ENCODE data around the gene CACNA1S. TPM values are rescaled to one million over a fixed set of nuclear protein-coding genes. Genes with fewer than 3 reads are reported as not detected.

Gene CACNA1S
- total RNA-seq, 2 experiments from 2014 or later: not detected

DNA sequence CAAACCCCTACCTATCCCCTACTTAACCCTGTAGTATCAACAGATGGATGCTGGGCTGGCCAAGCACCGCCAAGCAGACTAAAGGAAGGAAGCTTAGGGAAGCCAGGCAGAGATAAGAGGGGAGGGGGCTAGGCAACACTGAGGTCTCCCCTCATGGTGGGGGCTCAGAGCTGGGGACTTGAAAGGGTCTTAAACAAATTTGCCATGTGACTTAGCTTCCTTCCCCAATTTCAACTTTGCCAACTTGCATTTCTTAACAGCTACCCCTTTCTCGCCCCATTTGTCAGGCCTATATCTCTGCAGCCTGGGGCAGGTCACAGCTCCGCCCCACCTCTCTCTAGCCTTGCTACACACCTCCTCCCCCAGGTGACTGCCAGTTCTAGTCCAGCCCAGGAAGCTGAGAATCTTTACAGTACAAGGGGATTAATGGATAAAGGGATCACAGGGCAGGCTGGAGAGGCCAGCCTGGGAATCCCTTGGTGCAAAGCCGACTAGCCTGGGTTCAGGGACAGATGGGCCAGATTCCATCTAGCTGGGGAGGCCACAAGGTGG lies 92.1 kb downstream of the CACNA1S start:
- no TSS peak for BruUV-seq (replicated peaks)

DNA sequence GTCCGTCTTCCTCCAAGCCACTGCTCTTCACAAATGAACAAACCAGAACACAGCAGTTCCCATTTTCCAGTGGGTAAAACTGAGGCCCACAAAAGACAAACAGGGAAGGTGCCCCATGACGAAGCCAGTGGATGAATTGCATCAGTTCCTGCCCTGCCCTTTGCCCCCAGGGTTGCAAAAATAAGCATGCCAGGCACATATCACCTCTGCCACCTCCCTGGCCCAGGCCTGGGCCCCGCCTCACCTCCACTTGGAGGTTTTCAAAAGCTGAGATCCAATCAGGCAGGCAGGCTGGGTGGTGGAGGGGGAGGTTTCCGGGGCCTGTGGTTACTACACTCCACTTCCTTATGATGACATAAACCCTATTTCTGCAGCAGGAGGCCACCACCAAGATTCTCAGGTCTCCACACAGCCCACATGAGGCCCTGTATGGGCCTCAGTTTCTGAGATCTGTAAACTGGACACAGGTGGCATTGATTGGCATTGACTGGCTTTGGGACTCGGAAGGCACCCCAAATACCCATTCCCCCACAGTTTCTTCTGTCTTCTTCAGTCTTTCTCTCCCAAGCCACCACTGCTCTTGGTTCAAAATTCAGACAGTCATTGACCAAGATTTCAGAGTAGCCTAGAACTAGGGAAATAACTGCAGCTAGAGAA lies 92.8 kb downstream of the CACNA1S start:
- H3K9me3 ChIP-seq (ENCODE audit: low read length): no peaks in the 10 kb centered on the region

More for the DNA sequence above, 92.1 kb downstream of the CACNA1S start:
- Histone ChIP-seq H2AFZ (ENCODE audit: low read length) (no peak overlapping the region), H3K4me3 (ENCODE audit: low read depth, low read length, poor library complexity, severe bottlenecking) (peak overlapping the region; percentile 80), H3K4me1 (ENCODE audit: insufficient read depth, low read length, poor library complexity, severe bottlenecking) (peaks cover 86% of the 10 kb centered on the region), H3K36me3 (ENCODE audit: insufficient read depth, low read length) (no peaks in the 10 kb centered on the region), H3K9me3 (ENCODE audit: low read length) (no peaks in the 10 kb centered on the region), H3K79me2 (ENCODE audit: insufficient read depth, low read depth, low read length) (peaks cover 41% of the 10 kb centered on the region), H3K9me2 (ENCODE audit: insufficient read depth, low read length) (no peaks in the 10 kb centered on the region), H3K27ac (ENCODE audit: low read depth, low read length, poor library complexity, severe bottlenecking) (peak overlapping the region; percentile 97), H4K20me1 (ENCODE audit: insufficient read depth, low read length) (no peaks in the 10 kb centered on the region), H3K4me2 (ENCODE audit: low read length) (peak overlapping the region; percentile 90)
- intact Hi-C loops (cut with micrococcal nuclease; ENCODE audit: unreplicated experiment): loop anchor here (5.0 to 10.0 kb wide), 3 partner anchors 353 to 487 kb away; partner anchors contain the start of genes CSRP1, DDX59 and KIF14
- DNase-seq (ENCODE audit: low spot score): peak; percentile 68
- CTCF ChIA-PET (ENCODE audit: unreplicated experiment): interaction anchor here (0.5 to 1.8 kb wide), 6 partner anchors 11 to 1520 kb away, joined by 3 to 7 read pairs (median 3); no protein-coding TSS in a partner anchor
- no peak for TF ChIP-seq EZH2phosphoT487 (IDR thresholded peaks at IDR 0.05; ENCODE audit: borderline replicate concordance, low read depth, low read length)
- TF ChIP-seq, protein P1, sequence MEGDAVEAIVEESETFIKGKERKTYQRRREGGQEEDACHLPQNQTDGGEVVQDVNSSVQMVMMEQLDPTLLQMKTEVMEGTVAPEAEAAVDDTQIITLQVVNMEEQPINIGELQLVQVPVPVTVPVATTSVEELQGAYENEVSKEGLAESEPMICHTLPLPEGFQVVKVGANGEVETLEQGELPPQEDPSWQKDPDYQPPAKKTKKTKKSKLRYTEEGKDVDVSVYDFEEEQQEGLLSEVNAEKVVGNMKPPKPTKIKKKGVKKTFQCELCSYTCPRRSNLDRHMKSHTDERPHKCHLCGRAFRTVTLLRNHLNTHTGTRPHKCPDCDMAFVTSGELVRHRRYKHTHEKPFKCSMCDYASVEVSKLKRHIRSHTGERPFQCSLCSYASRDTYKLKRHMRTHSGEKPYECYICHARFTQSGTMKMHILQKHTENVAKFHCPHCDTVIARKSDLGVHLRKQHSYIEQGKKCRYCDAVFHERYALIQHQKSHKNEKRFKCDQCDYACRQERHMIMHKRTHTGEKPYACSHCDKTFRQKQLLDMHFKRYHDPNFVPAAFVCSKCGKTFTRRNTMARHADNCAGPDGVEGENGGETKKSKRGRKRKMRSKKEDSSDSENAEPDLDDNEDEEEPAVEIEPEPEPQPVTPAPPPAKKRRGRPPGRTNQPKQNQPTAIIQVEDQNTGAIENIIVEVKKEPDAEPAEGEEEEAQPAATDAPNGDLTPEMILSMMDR (conservative IDR thresholded peaks at IDR 0.05; ENCODE audit: low read length): no peak
- POLR2A ChIA-PET: interaction anchor here (0.5 to 1.6 kb wide), 10 partner anchors 11 to 1042 kb away, joined by 3 to 7 read pairs (median 4); partner anchors contain the start of gene DDX59

More for the DNA sequence above, 92.8 kb downstream of the CACNA1S start:
- peaks cover 83% of the 10 kb centered on the region for H3K4me1 ChIP-seq (ENCODE audit: insufficient read depth, low read length, poor library complexity, severe bottlenecking)
- peaks cover 41% of the 10 kb centered on the region for H3K79me2 ChIP-seq (ENCODE audit: insufficient read depth, low read depth, low read length)
- no peak overlapping the region for H2AFZ ChIP-seq (ENCODE audit: low read length)
- H3K9me2 ChIP-seq (ENCODE audit: insufficient read depth, low read length): no peaks in the 10 kb centered on the region
- no peak for TF ChIP-seq EZH2phosphoT487 (IDR thresholded peaks at IDR 0.05; ENCODE audit: borderline replicate concordance, low read depth, low read length)
- TF ChIP-seq, protein P1 (conservative IDR thresholded peaks at IDR 0.05; ENCODE audit: low read length): no peak
- H3K4me3 ChIP-seq (ENCODE audit: low read depth, low read length, poor library complexity, severe bottlenecking): peak overlapping the region; percentile 80
- H3K27ac ChIP-seq (ENCODE audit: low read depth, low read length, poor library complexity, severe bottlenecking): peak overlapping the region; percentile 97
- H3K4me2 ChIP-seq (ENCODE audit: low read length): peak overlapping the region; percentile 90
- ChIA-PET CTCF (ENCODE audit: unreplicated experiment) (interaction anchor here (1.0 to 1.8 kb wide), 3 partner anchors 10 to 40 kb away, joined by 3 to 7 read pairs (median 5); no protein-coding TSS in a partner anchor), POLR2A (interaction anchor here (0.5 to 1.6 kb wide), 8 partner anchors 10 to 1041 kb away, joined by 3 to 7 read pairs (median 4); partner anchors contain the start of gene DDX59)
- no peaks in the 10 kb centered on the region for H3K36me3 ChIP-seq (ENCODE audit: insufficient read depth, low read length)
- intact Hi-C loops (cut with micrococcal nuclease; ENCODE audit: unreplicated experiment): no loop called here
- no TSS peak for BruUV-seq (replicated peaks)
- H4K20me1 ChIP-seq (ENCODE audit: insufficient read depth, low read length): no peaks in the 10 kb centered on the region
- DNase-seq (ENCODE audit: low spot score): peak; percentile 89
